Kidney (tissue), 14 donors: ENCODE results near the gene SGIP1. TPM values are rescaled to one million over a fixed set of nuclear protein-coding genes. Genes with fewer than 3 reads are reported as not detected.

ENCODE experiments used
- DNase-seq, 5 donors: peaks; one replicate each; pipeline ENCODE4 v3.0.0-alpha.2; 2013 to 2020
- FAIRE-seq: peaks from 2 replicates; lab custom pipeline; 2012; peaks lifted over from hg19 to GRCh38; lab: Jason Lieb, UNC
- H3K27ac ChIP-seq, 2 donors: one replicate each; pipeline ENCODE4 v1.7.0; 2013; ENCODE audit warnings: low read depth in 2 of 2, low read length in 2 of 2, inconsistent platforms in 1 of 2
- H3K27me3 ChIP-seq: one replicate; pipeline ENCODE4 v1.7.1; 2013; ENCODE audit warnings: low read length, inconsistent platforms; ENCODE audit not compliant: control insufficient read depth, insufficient read depth
- H3K36me3 ChIP-seq, 3 donors: one replicate each; pipeline versions ENCODE4 v1.7.0 to v1.7.1; 2013; ENCODE audit warnings: low read length in 3 of 3, control low read depth in 1 of 3, inconsistent platforms in 1 of 3; ENCODE audit not compliant: insufficient read depth in 3 of 3, control insufficient read depth in 2 of 3
- H3K4me1 ChIP-seq, 3 donors: one replicate each; pipeline versions ENCODE4 v1.7.0 to v1.7.1; 2013; ENCODE audit warnings: low read length in 3 of 3, inconsistent platforms in 1 of 3, low read depth in 1 of 3; ENCODE audit not compliant: control insufficient read depth in 2 of 3, insufficient read depth in 2 of 3
- H3K4me3 ChIP-seq, 3 donors: one replicate each; pipeline versions ENCODE4 v1.7.0 to v1.8.1; 2013; ENCODE audit warnings: low read length in 3 of 3, control low read depth in 1 of 3, inconsistent platforms in 1 of 3
- H3K9ac ChIP-seq, 3 donors: one replicate each; pipeline versions ENCODE4 v1.7.0 to v1.7.1; 2013; ENCODE audit warnings: low read length in 3 of 3, control low read depth in 1 of 3, inconsistent platforms in 1 of 3
- H3K9me3 ChIP-seq, 3 donors: one replicate each; pipeline versions ENCODE4 v1.7.0 to v1.7.1; 2013; ENCODE audit warnings: low read length in 3 of 3, control low read depth in 1 of 3, inconsistent platforms in 1 of 3; ENCODE audit not compliant: control insufficient read depth in 2 of 3, insufficient read depth in 1 of 3
- intact Hi-C: fragments of 100-400 bp; cut with DNase I; formaldehyde crosslinking; loops from one replicate; pipeline ENCODE4 v1.11.1; 2022
- polyA plus RNA-seq: library from polyadenylated mRNA; stranded (reverse); fragments of 350-450 nt; fragmentation: Illumina TruSeq; extraction: RNeasy Lipid Tissue Mini Kit (QIAGEN cat#74804); gene quantifications from one replicate; pipeline ENCODE4 v1.2.3, GENCODE V29; 2014; ENCODE audit warnings: low read depth, low replicate concordance; ENCODE audit not compliant: insufficient read depth
- total RNA-seq: library from RNA; stranded (reverse); fragmentation: NEBNext Ultra II Directional; extraction: Animal tissue kit (Norgen Biotek cat#: 25700); gene quantifications from one replicate; pipeline ENCODE4 v1.2.1, GENCODE V29; 2021
- TF ChIP-seq, protein P1 (sequence below): IDR thresholded peaks from 3 replicates; pipeline ENCODE4 v1.5.1; 2012; ENCODE audit warnings: mild to moderate bottlenecking, moderate library complexity, borderline replicate concordance; ENCODE audit not compliant: insufficient read depth; ENCODE audit errors: extremely low read depth
- donor health status: control.
- donor health status: control.
- donor health status: control.
- donor health status: control.
- donor health status: control.
- donor health status: DM: yes; HTN: yes; CAD: no.
- donor health status: Normal renal cell carcinoma (clear cell type).

Gene SGIP1
- total and polyA plus RNA-seq, 2 donors from 2014 or later, result 8.3 to 11.2 TPM

- no peaks in the 10 kb centered on the region for H3K27me3 ChIP-seq
- no peak overlapping the region for H3K4me3 ChIP-seq
- DNase-seq, result peak in 3 of 5 donors; percentile 29 to 73 (median 42)
- TF ChIP-seq, protein P1, sequence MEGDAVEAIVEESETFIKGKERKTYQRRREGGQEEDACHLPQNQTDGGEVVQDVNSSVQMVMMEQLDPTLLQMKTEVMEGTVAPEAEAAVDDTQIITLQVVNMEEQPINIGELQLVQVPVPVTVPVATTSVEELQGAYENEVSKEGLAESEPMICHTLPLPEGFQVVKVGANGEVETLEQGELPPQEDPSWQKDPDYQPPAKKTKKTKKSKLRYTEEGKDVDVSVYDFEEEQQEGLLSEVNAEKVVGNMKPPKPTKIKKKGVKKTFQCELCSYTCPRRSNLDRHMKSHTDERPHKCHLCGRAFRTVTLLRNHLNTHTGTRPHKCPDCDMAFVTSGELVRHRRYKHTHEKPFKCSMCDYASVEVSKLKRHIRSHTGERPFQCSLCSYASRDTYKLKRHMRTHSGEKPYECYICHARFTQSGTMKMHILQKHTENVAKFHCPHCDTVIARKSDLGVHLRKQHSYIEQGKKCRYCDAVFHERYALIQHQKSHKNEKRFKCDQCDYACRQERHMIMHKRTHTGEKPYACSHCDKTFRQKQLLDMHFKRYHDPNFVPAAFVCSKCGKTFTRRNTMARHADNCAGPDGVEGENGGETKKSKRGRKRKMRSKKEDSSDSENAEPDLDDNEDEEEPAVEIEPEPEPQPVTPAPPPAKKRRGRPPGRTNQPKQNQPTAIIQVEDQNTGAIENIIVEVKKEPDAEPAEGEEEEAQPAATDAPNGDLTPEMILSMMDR, result no peak
- H3K9me3 ChIP-seq, result no peaks in the 10 kb centered on the region
- no peak overlapping the region for H3K27ac ChIP-seq
- no peaks in the 10 kb centered on the region for H3K36me3 ChIP-seq
- intact Hi-C loops, result no loop called here
- peaks cover 0 to 3% (median 0%) of the 10 kb centered on the region in 3 donors for H3K4me1 ChIP-seq
- H3K9ac ChIP-seq, result no peak overlapping the region
- FAIRE-seq, result no peak
Observed at GRCh38 chr1:66633159-66633558, 99.2 kb downstream of the SGIP1 start.

- no peaks in the 10 kb centered on the region for H3K27me3 ChIP-seq
- no peak for FAIRE-seq
Observed at GRCh38 chr1:66637146-66637545, 103.2 kb downstream of the SGIP1 start.

DNA sequence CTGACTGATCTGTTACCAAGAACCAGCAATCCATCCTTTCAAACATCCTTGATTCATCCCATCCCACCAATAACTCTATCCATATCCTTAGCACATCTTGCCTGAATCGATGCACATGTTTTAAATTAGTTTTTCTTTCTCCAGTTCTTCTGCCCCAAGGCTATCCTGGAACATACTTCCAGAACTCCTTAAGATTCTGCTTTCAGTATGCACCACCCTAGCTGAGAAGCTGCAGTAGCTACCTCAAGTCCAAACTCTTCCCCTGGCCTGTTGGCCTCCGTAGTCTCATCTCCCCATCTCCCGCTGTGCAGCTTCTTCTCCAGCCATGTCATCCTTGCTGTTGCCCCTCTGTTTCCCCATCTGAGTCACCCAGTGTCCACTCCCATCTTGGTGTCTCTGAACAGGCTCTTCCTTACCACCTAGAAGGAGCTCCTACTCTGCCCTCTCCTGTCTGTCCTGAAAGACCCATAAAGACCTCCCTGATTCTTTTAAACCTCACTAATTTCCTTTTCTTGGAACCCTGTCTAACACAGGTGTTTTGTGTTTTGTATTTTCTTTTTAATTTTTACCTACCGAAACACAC, 108.0 kb downstream of the SGIP1 start:
- Histone ChIP-seq H3K27me3 (no peaks in the 10 kb centered on the region), H3K9me3 (no peaks in the 10 kb centered on the region), H3K27ac (no peak overlapping the region), H3K36me3 (no peaks in the 10 kb centered on the region), H3K4me1 (no peaks in the 10 kb centered on the region), H3K4me3 (no peak overlapping the region), H3K9ac (no peak overlapping the region)
- FAIRE-seq, result no peak
- intact Hi-C loops, result no loop called here
- TF ChIP-seq, protein P1, result no peak
- DNase-seq, result no peak

More at GRCh38 chr1:66637146-66637545, 103.2 kb downstream of the SGIP1 start:
- TF ChIP-seq, protein P1, result no peak
- H3K4me1 ChIP-seq, result peaks cover 0 to 3% (median 0%) of the 10 kb centered on the region in 3 donors
- intact Hi-C loops, result no loop called here
- no peaks in the 10 kb centered on the region for H3K9me3 ChIP-seq
- no peak overlapping the region for H3K27ac ChIP-seq
- no peaks in the 10 kb centered on the region for H3K36me3 ChIP-seq
- DNase-seq, result no peak
- H3K9ac ChIP-seq, result no peak overlapping the region
- no peak overlapping the region for H3K4me3 ChIP-seq

DNA sequence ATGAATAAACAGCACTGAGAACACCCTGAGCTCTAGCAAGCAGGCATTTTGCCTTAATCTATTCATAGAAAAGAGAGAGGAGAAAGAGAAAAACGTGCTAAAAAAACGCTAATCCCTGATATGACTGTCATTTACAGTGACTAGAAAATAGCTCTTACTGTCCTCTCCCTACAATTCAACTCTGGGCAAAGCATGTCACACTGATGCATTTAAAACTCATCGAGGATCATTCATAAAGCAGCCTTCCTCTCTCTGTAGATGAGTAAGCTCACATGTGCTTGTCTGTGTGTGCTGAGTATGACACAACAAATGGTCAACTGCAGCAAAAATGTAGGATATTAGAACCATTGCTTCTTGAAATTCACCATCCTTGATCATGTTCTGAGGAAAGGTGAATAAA, 109.0 kb downstream of the SGIP1 start:
- H3K27ac ChIP-seq, result no peak overlapping the region
- TF ChIP-seq, protein P1, result no peak
- no peaks in the 10 kb centered on the region for H3K9me3 ChIP-seq
- no peak for FAIRE-seq
- no peak overlapping the region for H3K9ac ChIP-seq
- DNase-seq, result no peak
- no peaks in the 10 kb centered on the region for H3K4me1 ChIP-seq
- H3K27me3 ChIP-seq, result no peaks in the 10 kb centered on the region
- no peak overlapping the region for H3K4me3 ChIP-seq
- H3K36me3 ChIP-seq, result no peaks in the 10 kb centered on the region
- intact Hi-C loops, result no loop called here
